ENCODE measurements around the gene GPR17.

Gene GPR17

DNA sequence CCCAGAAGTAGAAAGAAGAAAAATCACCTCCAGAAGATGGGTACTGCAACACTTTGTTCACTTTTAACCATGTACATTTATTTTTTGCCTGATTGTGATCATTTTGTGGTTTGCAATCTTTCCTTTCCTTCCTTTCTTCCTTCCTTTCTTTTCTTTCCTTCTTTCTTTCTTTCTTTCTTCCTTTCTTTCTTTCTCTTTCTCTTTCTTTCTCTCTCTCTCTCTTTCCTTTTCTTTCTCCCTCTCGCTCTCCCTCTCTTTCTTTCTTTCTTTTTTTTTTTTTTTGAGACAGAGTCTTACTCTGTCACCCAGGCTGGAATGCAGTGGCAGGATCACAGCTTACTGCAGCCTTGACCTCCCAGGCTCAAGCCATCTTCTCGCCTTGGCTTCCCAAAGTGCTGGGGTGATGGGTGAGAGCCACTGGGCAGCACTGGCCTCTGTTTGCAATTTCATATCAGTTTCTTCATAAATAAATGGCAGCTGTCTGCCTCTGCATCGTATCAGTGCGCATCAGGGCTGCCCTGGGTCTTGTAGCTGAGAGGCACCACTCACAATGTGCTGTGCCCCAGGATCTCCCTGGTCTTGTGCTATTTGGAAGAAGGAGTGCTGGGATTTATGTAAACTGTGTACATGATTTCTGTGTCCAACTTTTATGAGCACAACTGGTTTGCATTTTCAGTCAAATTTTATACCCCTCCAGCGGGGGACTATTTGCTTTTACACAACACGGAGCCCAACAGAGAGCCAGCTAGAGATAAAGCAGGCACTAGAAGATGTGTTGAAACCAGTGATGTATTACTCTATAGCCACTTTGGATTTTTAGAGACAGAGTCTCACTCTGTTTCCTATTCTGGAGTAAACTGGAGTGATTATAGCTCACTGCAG is 36.3 kb downstream of the GPR17 start:
- no peak for DNase-seq (ENCODE audit: low spot score)
- TF ChIP-seq, protein P1, sequence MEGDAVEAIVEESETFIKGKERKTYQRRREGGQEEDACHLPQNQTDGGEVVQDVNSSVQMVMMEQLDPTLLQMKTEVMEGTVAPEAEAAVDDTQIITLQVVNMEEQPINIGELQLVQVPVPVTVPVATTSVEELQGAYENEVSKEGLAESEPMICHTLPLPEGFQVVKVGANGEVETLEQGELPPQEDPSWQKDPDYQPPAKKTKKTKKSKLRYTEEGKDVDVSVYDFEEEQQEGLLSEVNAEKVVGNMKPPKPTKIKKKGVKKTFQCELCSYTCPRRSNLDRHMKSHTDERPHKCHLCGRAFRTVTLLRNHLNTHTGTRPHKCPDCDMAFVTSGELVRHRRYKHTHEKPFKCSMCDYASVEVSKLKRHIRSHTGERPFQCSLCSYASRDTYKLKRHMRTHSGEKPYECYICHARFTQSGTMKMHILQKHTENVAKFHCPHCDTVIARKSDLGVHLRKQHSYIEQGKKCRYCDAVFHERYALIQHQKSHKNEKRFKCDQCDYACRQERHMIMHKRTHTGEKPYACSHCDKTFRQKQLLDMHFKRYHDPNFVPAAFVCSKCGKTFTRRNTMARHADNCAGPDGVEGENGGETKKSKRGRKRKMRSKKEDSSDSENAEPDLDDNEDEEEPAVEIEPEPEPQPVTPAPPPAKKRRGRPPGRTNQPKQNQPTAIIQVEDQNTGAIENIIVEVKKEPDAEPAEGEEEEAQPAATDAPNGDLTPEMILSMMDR (IDR thresholded peaks at IDR 0.05; ENCODE audit: extremely low read depth, missing control alignments), result no peak

DNA sequence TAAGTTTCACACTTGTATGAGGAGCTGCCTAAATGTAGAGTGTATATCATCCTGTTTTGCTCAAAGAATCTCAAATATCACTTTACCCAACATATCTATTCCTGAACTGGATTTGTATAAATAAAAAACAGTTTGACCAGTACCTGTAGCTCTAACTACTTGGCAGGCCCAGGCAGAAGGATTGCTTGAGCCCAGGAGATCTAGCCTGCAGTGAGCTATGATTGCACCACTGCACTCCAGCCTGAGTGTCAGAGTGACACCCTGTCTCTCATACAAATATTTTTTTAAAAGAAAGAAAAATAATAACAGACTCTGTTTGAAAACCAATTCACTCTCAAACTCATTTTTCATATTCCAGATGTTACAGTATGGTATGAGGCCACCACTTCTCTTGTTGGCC is 37.1 kb downstream of the GPR17 start:
- no peak for DNase-seq (ENCODE audit: low spot score)
- TF ChIP-seq, protein P1 (IDR thresholded peaks at IDR 0.05; ENCODE audit: extremely low read depth, missing control alignments), result no peak

DNA sequence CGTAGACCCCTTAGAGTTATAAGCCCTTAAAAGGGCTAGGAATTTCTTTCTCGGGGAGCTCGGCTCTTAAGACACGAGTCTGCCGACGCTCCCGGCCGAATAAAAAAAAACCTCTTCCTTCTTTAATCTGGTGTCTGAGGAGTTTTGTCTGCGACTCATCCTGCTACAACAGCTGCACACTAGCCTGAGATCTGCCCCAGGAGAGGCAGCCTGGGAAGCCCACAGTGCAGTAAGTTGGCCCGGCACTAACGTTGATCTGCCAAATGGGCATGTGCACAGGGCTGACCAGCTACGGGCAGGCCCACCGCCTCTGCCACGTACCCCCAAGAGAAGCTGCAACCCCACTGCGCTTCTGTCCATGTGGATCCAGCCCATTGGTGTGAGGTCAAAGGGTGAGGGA is 37.8 kb downstream of the GPR17 start:
- TF ChIP-seq, protein P1 (IDR thresholded peaks at IDR 0.05; ENCODE audit: extremely low read depth, missing control alignments), result no peak
- DNase-seq (ENCODE audit: low spot score), result no peak

DNA sequence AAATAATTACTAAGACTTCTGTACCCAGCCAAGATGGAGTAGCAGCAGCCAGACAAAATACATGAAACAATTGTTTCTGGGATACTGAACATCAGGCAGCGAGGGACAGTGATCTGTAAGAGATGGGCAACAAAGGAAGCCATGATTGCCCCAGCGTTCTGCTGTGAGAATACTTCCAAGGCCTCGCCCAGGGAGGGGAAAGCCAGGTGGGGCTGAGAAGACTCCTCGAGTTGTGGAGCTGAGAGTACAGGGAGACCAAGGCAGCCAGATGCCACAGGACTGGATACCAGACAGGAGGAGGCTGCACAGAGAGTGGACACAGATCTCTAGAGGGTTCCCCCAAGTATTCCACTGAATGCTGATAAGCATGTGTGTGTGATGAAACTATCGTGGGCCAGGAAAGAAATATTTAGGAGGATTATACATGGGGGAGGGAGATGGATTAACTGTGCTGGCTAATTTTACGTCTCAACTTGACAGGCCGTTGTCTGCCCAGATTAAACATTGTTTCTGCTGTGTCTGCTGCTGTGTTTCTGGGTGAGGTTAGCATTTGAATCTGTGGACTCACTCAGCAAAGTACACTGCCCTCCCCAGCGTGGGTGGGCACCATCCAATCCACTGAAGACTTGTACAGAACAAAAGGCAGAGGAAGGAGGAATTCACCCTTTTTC is 39.6 kb downstream of the GPR17 start:
- TF ChIP-seq, protein P1 (IDR thresholded peaks at IDR 0.05; ENCODE audit: extremely low read depth, missing control alignments), result no peak
- DNase-seq (ENCODE audit: low spot score), result no peak

DNA sequence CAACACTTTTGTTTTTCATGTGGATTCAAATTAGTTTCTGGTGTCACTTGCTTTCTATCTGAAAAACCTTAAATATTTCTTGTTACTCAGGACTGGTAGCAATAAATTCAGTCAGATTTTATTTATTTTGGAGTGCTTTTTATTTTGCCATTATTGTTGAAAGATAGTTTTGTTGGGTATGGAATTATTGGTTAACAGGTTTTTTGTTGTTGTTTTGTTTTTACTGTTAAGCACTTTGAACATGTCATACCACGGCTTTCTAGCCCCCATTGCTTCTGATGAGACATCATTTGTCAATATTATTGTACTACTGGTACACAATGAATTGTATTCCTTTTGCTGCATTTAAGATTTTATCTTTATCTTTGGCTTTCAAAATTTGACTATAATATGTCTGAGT is 42.5 kb downstream of the GPR17 start:
- no peak for DNase-seq (ENCODE audit: low spot score)
- TF ChIP-seq, protein P1 (IDR thresholded peaks at IDR 0.05; ENCODE audit: extremely low read depth, missing control alignments), result no peak

DNA sequence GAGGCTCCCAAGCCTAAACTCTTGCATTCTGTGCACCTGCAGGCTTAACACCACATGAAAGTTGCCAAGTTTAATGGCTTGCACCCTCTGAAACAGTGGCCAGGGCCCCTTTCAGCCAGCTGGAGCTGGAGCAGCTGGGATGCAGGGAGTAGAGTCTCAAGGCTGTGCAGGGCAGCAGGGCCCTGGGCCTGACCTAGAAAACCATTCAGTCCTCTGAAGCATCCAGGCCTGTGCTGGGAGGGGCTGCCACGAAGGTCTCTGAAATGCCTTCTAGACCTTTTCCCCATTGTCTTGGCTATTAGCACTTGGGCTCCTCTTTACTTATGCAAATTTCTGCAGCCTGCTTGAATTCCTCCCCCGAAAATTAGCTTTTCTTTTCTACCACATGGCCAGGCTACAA is 44.7 kb downstream of the GPR17 start:
- TF ChIP-seq, protein P1 (IDR thresholded peaks at IDR 0.05; ENCODE audit: extremely low read depth, missing control alignments), result no peak
- no peak for DNase-seq (ENCODE audit: low spot score)

DNA sequence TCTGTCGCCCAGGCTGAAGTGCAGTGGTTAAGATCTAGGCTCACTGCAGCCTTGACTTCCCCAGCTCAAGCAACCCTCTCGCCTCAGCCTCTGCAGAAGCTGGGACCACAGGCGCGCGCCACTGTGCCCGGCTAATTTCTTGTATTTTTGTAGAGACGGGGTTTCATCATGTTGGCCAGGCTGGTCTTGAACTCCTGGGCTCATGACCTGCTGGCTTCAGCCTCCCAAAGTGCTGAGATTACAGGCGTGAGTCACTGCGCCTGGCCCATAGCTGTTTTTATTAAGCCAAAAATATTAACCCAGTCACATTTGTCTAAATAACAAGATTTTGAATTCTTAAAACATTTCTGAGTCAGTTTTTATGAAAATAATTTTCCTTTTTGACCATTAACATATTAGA is 49.0 kb downstream of the GPR17 start:
- DNase-seq (ENCODE audit: low spot score), result no peak
- TF ChIP-seq, protein P1 (IDR thresholded peaks at IDR 0.05; ENCODE audit: extremely low read depth, missing control alignments), result no peak

All from GM20000 (cell line).